Measurements from ENCODE around the gene PITX2.

Gene PITX2

GRCh38 chr4:110636171-110636679, 13.3 kb upstream of the PITX2 start:
- no peak for DNase-seq (ENCODE audit: low spot score)

DNA sequence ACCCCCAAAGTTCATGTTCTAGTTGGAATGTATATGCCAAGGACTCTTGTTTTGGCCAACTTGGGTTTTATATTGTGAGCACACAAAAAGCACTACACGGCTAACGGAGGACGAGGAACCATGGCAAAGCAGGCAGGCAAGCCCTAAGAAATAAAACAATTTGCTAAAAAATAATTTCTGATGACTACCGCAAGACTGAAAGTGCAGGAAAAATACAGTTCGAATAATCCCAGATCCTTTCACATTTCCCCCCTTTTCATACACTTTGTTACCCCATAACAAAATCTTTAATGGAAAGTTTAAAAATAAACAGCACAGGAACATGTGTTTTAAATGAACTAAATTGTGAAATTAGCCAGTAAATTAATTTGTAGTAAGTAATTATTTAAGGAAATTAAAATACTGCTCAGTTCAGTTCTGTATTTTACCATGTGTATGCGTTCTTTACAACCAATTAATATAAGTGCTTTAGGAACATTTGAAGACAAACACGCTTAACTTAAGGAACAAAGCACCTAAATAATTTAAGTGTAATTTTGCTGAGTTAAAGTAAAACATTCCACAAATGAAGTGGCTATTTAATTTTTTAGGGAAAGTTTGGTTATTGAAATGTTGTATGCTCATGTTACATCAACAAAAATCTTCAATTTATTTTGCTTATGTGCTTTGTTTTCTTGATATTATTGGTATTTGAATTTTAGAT, 12.4 kb upstream of the PITX2 start:
- no peak for DNase-seq (ENCODE audit: low spot score)

DNA sequence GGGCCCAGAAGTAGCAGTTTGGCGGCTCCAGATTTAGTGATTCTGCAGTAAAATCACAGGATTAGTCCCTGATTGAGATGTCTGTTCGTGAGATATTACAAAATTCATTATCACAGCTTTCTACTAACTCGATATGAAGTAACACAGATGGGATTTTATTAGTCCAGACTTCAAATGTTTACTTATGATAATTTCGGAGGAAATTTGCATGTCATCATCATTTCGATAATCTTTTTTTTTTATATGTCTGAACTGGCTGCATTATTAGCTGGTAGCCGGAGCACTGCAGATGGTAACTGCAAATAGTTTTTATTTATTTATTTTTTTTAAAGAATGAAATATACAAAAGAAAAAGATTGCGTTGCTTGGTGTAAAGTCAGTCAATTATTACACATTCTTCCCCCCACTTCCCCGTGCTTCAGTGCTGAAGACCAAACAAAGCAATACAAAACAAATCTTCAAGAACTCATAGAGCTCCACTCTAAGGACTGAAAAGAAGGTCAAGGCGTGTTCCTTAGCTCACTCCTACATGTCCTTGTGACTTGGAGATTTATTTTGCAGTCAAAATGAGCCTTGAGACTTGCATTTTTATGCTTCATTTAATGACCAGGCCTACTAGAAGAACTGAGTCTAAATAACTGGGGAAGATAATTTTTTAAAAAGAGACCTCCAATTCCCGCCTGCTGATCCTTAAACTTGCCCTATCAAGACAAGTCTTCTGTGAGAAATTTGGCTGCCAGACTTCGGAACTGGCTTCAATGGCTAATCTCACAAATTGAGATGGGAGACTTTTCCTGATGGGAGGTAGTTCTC, 11.7 kb upstream of the PITX2 start:
- DNase-seq (ENCODE audit: low spot score), result no peak

DNA sequence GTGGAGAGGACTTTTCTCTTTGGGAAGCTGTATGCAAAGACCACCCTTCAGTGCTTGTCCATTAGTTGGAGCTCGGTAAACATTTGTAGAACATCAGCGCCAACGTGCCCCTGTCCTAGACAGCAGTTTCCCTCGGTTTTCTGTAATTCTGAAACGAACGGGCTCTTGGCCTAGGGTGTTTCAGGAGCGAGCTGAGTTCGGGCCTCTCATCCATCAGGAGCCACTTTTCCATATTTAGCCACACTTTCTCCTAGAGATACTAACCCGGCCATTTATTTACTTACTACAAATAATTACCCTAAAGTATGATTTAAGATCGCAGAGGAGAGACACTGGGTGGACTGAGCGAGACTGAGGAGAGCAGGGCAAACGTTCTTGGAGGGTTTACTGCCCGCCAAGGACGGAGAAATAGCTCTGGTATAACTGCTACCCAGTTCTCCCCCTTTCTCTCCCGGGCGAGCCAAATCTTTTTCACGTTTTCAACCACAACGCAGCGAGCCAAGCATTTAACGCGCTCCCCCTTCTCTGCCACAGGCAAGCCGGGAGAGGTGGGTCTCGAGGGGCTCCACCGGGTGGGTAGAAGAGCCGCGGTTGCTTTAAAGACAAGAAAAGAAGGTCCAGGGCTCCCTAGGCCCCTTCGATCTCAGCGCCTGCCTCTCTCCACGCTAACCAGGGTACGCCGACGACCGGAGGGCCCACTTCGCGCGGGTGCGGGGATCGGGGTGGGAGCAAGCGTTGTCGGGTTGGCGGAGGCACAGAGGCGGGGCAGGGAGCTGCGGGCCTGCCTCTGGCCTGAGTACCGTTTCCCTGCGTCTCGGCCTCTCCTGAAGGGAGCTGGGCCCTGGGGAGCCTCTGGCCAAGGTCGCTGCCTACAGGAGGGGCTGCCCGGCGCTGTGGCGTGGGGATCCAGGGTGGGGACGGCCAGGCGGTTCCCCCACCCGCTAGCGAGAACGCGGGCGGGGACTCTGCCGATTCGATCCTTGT, 10.8 kb upstream of the PITX2 start:
- DNase-seq (ENCODE audit: low spot score), result no peak

DNA sequence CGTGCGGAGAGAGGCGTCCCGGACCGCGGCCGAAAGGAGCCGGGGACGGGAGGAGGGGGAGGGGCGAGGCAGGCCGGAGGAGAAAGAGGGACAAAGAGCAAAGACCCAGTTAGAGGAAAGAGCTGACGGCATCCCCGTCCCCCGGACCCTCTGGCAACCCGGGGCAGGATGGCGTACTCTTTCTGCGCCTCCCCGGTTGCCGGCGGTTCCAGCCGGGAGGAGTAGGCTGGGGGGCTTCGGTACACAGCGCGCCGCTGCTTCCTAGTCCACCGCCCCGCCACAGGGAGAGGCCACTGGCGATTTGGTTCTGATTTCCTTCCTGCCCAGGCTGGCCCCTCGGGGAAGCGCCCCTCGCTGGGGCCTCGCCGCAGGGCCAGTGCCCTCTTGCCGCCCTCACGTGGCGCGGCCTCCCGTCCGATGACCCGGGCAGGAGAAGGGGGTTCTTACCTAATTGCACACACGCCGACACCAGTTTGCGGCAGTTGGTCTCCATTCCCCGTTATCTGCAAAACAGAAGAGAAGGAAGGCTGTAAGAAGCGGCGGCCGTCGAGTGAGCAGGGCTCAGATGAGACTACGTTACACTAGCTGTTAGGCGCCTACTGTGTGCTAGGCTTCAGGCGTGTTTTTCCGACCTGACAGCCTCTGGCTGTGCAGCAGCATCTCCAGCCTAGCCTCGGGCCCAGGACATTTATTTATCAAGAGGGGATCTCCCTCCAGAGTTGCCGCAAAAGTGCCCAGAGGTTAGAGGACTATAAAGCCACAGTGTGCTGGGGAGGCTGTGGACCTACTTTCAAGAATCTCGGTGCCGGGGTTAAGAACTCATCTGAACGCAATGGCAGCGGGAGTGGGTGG, 9.9 kb upstream of the PITX2 start:
- no peak for DNase-seq (ENCODE audit: low spot score)

DNA sequence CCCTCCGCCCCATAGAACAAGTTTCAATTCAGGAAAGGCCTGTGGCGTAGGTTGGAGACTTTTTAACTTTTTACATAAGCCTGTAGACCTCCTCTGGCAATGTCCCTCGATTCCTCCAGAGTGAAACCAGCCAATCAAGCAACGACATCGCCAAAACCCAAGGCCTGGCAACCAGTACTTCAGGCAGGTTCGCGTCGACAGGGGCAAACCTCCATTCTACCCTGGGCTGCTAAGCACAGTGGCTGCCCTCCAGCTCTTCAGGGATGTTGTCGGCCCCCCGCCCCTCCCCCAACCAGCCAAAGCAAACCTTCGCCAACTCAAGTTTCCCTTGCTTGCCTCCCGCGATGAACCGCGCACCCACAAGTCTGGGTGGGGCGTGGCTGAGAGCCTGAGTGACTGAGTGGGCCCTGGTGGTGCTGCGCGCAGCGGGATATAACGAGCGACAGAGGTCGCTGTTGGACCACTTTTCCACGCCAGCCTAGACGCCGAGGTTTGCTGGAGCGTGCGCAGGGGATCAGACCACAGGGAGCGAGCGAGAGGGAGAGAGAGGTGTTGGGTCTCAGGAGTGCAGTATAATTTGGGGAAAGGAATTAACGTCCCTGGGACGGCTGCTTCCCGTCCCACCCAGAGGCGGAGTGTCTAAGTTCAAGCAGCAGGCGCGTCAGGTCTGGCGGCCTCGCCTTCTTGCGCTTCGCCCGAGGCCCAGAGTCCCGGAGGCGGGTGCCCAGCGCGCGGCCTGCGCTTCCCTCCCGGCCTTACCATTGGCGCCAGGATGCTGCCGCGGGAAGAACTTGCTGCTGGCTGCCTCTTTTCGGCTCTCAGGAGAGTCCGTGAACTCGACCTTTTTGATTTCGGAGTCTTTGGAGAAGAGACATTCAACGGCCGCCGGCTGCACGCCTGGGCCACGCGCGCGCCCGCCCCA, 9.0 kb upstream of the PITX2 start:
- peak; percentile 92 for DNase-seq (ENCODE audit: low spot score)

- DNase-seq (ENCODE audit: low spot score), result no peak
These were observed 8.0 kb upstream of the PITX2 start for GRCh38 chr4:110630688-110631402.

GRCh38 chr4:110629780-110630687, 7.2 kb upstream of the PITX2 start:
- no peak for DNase-seq (ENCODE audit: low spot score)

GRCh38 chr4:110629214-110629754, 6.4 kb upstream of the PITX2 start:
- DNase-seq (ENCODE audit: low spot score), result no peak

DNA sequence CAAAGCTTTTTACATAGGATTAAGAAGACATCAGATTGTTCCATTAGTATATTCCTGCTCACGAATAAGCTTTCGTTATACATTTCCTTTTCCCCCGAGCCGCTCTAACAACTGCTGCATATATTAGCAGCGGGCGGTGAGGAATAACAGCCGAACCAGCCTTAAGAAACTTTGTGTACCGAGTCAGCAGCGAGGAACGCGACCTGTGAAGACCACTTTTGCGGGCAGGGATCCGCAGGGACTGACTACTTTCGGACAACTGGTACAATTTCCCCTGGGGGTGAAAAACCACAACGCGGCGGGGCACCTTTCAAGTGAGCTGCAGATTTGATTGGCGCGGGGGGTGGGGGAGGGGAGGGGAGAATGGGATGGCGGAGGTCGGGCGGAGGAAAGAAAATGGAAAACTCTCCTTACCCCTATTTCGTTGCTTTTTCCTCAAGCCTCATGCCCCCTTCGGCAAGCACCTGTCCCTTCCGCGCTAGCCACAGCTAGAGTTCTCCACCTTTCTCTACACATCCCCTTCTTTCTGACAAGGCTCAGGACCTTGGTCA, 5.9 kb upstream of the PITX2 start:
- DNase-seq (ENCODE audit: low spot score), result no peak

GRCh38 chr4:110627977-110628662, 5.2 kb upstream of the PITX2 start:
- DNase-seq (ENCODE audit: low spot score), result no peak

- no peak for DNase-seq (ENCODE audit: low spot score)
These were observed 3.8 kb upstream of the PITX2 start for GRCh38 chr4:110626532-110627153.

DNA sequence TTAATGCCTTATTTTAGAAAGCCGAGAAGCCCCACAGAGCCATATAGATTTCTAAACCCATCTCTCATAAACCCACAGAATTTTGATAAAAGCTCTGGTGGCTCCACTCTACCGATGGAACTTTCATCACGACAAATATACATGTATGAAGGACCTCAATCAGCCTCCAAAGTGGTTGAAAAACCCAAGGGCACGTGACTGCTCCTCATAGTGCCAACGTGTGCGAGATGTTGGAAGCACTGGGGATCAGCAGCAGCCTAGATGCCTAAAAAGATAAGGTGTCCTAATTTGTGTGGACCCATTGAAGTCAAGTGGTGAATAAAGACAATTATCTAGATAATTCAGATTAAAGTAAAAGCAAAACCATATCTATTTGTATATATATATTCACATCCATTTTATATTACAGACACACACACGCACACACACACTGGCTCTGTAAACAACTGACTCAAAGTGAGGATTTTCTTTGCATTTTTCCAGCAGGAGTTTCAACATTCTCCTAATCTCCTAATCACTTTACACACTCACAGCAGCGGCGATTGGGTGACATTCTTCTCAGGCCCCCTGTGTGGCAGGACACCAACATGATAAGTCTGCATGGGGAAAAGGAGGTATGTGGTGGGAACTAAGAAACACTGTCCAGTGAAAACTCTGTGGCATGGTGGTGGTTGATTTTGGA, 2.8 kb upstream of the PITX2 start:
- DNase-seq (ENCODE audit: low spot score), result no peak

- DNase-seq (ENCODE audit: low spot score), result no peak
These were observed 2.1 kb upstream of the PITX2 start for GRCh38 chr4:110624904-110625494.

- DNase-seq (ENCODE audit: low spot score), result no peak
These were observed 1.5 kb upstream of the PITX2 start for GRCh38 chr4:110624398-110624780.
